DMS153 (cell line): ENCODE data around the gene NAT16.
"Not testable (repeated sequence)": the region's sequence is repeated elsewhere in the genome, so short reads cannot be mapped to it uniquely, and the experiment has no call there.

Experiments used
- DNase-seq: peaks from one replicate; lab custom pipeline; 2025; lab: John Stamatoyannopoulos, UW

The NAT16 gene

GRCh38 chr7:101125989-101126650 is 54.0 kb downstream of the NAT16 start:
- no peak for DNase-seq

DNA sequence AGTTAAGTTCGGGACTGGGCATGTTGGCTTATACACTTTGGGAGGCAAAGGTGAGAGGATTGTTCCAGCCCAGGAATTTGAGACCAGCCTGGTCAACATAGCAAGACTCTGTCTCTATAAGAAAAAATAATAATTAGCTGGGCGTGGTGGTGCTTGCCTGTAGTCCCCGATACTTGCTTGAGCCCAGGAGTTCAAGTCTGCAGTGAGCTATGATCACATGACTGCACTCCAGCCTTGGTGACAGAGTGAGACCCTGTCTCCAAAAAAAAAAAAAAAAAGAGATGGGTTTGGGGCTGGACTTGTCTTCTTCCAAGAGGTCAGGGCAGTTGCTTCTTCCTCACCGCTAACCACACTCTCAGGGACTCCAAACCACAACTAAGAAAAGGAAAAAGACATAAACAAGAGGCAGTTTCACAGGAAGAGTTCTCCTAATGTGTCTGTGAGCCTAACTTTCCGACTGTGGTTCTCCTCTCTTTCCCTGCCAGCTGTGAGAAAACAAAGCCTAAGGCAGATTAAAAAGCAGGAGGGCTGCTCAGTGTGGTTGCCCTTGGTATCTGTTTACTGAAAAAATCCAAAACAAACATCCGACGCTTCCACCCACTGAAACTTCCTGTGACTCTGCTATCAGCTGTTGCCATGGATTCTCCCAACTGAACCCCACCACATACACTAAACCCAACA is 55.6 kb downstream of the NAT16 start:
- peak; percentile 17 for DNase-seq

DNA sequence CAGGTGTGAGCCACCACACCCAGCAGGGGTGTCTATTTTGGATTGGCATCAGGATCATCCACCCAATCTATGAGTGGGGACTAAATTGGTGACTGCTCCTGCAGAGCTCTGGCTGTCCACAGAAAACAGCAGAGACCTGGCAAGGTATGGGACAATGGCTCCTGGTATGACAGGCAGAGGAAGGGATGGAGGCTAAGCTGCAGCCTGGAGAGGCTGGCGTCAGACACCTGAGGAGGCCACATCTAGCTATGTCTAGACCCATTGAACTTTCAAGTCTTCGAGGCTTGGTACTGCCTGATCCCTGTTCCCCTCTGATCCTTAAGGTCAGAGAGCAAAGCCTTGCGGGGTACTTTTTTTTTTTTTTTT is 56.4 kb downstream of the NAT16 start:
- DNase-seq = no peak

DNA sequence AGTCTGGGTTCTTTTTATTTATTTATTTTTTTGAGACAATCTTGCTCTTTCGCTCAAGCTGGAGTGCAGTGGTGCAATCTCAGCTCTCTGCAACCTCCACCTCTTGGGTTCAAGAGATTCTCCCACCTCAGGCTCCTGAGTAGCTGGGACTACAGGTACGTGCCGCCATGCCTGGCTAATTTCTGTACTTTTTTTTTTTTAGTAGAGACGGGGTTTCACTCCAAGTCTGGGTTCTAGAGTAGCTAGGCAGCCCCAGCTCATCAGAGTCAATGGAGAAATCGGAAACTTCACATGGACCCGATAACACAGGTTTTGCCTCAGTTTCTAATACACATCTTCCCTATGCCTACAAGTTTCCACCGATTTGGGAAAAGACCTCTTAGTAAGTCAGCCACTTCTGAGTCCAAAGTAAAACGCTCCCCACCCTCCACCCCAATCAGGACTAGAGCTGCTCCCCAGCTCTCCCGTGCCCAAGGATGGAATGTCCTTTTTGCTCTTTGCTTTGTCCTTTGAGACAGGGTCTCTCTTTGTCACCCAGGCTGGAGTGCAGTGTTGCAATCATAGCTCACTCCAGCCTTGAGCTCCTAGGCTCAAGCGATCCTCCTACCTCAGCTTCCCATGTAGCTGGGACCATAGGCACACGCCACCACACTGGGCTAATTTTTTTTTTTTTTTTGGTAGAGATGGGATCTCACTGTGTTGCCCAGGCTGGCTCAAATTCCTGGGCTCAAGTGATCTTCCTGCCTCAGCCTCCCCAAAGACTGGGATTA is 57.0 kb downstream of the NAT16 start:
- no peak for DNase-seq

GRCh38 chr7:101121991-101122932 is 57.8 kb downstream of the NAT16 start:
- DNase-seq = no peak

DNA sequence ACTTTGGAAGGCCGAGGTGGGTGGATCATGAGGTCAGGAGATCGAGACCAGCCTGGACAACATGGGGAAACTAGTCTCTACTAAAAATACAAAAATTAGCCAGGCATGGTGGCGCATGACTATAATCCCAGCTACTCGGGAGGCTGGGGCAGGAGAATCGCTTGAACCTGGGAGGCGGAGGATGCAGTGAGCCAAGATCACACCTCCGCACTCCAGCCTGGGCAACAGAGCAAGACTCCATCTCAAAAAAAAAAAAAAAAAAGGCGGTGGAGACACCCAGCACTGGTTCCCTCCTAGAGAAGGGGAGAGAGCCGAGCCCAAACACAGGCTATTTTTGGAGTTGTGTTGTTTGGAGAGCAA is 58.5 kb downstream of the NAT16 start:
- not testable (repeated sequence) for DNase-seq
